Caco-2 (cell line): ENCODE data around the gene ZMYM4. TPM values are rescaled to one million over a fixed set of nuclear protein-coding genes. Genes with fewer than 3 reads are reported as not detected.
A peak's percentile ranks its signal among the peaks of the same experiment; 100 is the strongest.

Experiments
- BruUV-seq: library from RNA; stranded (reverse); fragments of 400-500 nt; replicated peaks from 2 replicates; lab custom pipeline; 2021; lab: Mats Ljungman, UMichigan
- CTCF ChIA-PET: fragments of 300-600 bp; sonication (Branson Sonifier 250); formaldehyde crosslinking; loops from one replicate; lab custom pipeline; 2022; ENCODE audit warnings: antibody characterized with exemption; lab: Charles Lee
- POLR2A ChIA-PET: fragments of 300-600 bp; sonication (Branson Sonifier 250); formaldehyde crosslinking; loops from one replicate; lab custom pipeline; 2022; ENCODE audit warnings: antibody characterized with exemption; lab: Charles Lee
- DNase-seq, 2 experiments: peaks; one replicate each; pipeline versions ENCODE4 v3.0.0 to v3.0.0-alpha.2; 2020 to 2022
- H3K27me3 ChIP-seq: replicated peaks from 2 replicates; pipeline ENCODE4 v1.6.0; 2011; ENCODE audit warnings: low read length; ENCODE audit not compliant: control insufficient read depth, insufficient read depth
- H3K36me3 ChIP-seq: 2 replicates; pipeline ENCODE4 v1.5.1; 2011; ENCODE audit warnings: low read length; ENCODE audit not compliant: control insufficient read depth, insufficient read depth
- H3K4me1 ChIP-seq: fragments of 250-450 bp; sonication (Bioruptor Pico); 2 replicates; pipeline ENCODE4 v1.5.1; 2020; ENCODE audit warnings: mild to moderate bottlenecking
- H3K4me3 ChIP-seq: 2 replicates; pipeline ENCODE4 v1.5.1; 2011; ENCODE audit warnings: low read depth, mild to moderate bottlenecking, control low read depth, low read length
- H3K9me3 ChIP-seq: fragments of 250-450 bp; sonication (Bioruptor Pico); 2 replicates; pipeline ENCODE4 v1.5.1; 2020; ENCODE audit warnings: mild to moderate bottlenecking, moderate library complexity
- H3K27ac Mint-ChIP-seq: one replicate; pipeline ENCODE4 v1.8.0; 2022; ENCODE audit warnings: mixed read lengths; ENCODE audit not compliant: unreplicated experiment
- H3K27me3 Mint-ChIP-seq: one replicate; pipeline ENCODE4 v1.8.0; 2022; ENCODE audit warnings: mixed read lengths; ENCODE audit not compliant: insufficient read depth, unreplicated experiment
- H3K36me3 Mint-ChIP-seq: one replicate; pipeline ENCODE4 v1.8.0; 2022; ENCODE audit warnings: mild to moderate bottlenecking, mixed read lengths; ENCODE audit not compliant: insufficient read depth, unreplicated experiment
- H3K4me1 Mint-ChIP-seq: one replicate; pipeline ENCODE4 v1.8.0; 2022; ENCODE audit warnings: low read depth, mixed read lengths; ENCODE audit not compliant: unreplicated experiment
- H3K4me3 Mint-ChIP-seq: one replicate; pipeline ENCODE4 v1.8.0; 2022; ENCODE audit warnings: mild to moderate bottlenecking, moderate library complexity, mixed read lengths; ENCODE audit not compliant: unreplicated experiment
- H3K9me3 Mint-ChIP-seq: one replicate; pipeline ENCODE4 v1.8.0; 2022; ENCODE audit warnings: mixed read lengths; ENCODE audit not compliant: unreplicated experiment
- CTCF ChIP-seq, 2 experiments: fragments of 200-600 bp in 1 of 2; IDR thresholded peaks; 1 replicate in 1 of 2; 2 replicates in 1 of 2; pipeline versions ENCODE4 v1.5.1 to v1.8.0; 2011 to 2022; ENCODE audit warnings: antibody characterized with exemption in 1 of 2, control low read depth in 1 of 2, inconsistent platforms in 1 of 2, low read depth in 1 of 2, low read length in 1 of 2, mild to moderate bottlenecking in 1 of 2, moderate library complexity in 1 of 2; ENCODE audit not compliant: insufficient read depth in 1 of 2, severe bottlenecking in 1 of 2, unreplicated experiment in 1 of 2
- intact Hi-C: fragments of 100-400 bp; cut with micrococcal nuclease; formaldehyde crosslinking; loops from one replicate; pipeline ENCODE4 v1.10.0; 2022; ENCODE audit not compliant: unreplicated experiment
- total RNA-seq: library from RNA; stranded (reverse); gene quantifications from 2 replicates; pipeline ENCODE4 v1.2.3, GENCODE V29; 2022

ZMYM4 gene
- total RNA-seq, 1 experiment from 2014 or later, result 26.5 TPM

- DNase-seq, result no peak
Observed at GRCh38 chr1:35382107-35382506, 113.6 kb downstream of the ZMYM4 start.

GRCh38 chr1:35386290-35386689 is 117.8 kb downstream of the ZMYM4 start:
- no peak for DNase-seq
- H3K27me3 ChIP-seq, result no peaks in the 10 kb centered on the region
- H3K9me3 ChIP-seq, result no peaks in the 10 kb centered on the region
- ChIA-PET CTCF (no interaction called here), POLR2A (no interaction called here)
- H3K27ac Mint-ChIP-seq, result peak overlapping the region; percentile 33
- H3K36me3 ChIP-seq, result no peaks in the 10 kb centered on the region
- H3K4me3 Mint-ChIP-seq, result no peak overlapping the region
- intact Hi-C loops, result no loop called here
- no TSS peak for BruUV-seq
- no peaks in the 10 kb centered on the region for H3K4me1 Mint-ChIP-seq
- no peaks in the 10 kb centered on the region for H3K4me1 ChIP-seq
- TF ChIP-seq CTCF (IDR thresholded peaks at IDR 0.05; ENCODE audit: insufficient read depth in 1 of 2, low read depth in 1 of 2, low read length in 1 of 2, severe bottlenecking in 1 of 2, unreplicated experiment in 1 of 2), result no peak
- H3K27me3 Mint-ChIP-seq, result no peaks in the 10 kb centered on the region
- peaks cover 10% of the 10 kb centered on the region for H3K36me3 Mint-ChIP-seq
- no peaks in the 10 kb centered on the region for H3K9me3 Mint-ChIP-seq
- H3K4me3 ChIP-seq, result no peak overlapping the region

More at GRCh38 chr1:35382107-35382506, 113.6 kb downstream of the ZMYM4 start:
- H3K4me1 ChIP-seq, result no peaks in the 10 kb centered on the region
- Mint-ChIP-seq H3K27ac (no peak overlapping the region), H3K27me3 (no peaks in the 10 kb centered on the region), H3K9me3 (no peaks in the 10 kb centered on the region), H3K4me3 (no peak overlapping the region), H3K4me1 (no peaks in the 10 kb centered on the region), H3K36me3 (peaks cover 6% of the 10 kb centered on the region)
- H3K36me3 ChIP-seq, result no peaks in the 10 kb centered on the region
- no peaks in the 10 kb centered on the region for H3K27me3 ChIP-seq
- TF ChIP-seq CTCF (IDR thresholded peaks at IDR 0.05; ENCODE audit: insufficient read depth in 1 of 2, low read depth in 1 of 2, low read length in 1 of 2, severe bottlenecking in 1 of 2, unreplicated experiment in 1 of 2), result no peak
- intact Hi-C loops, result no loop called here
- ChIA-PET POLR2A (no interaction called here), CTCF (no interaction called here)
- H3K4me3 ChIP-seq, result no peak overlapping the region
- BruUV-seq, result no TSS peak
- H3K9me3 ChIP-seq, result no peaks in the 10 kb centered on the region

GRCh38 chr1:35386959-35387358 is 118.5 kb downstream of the ZMYM4 start:
- Histone ChIP-seq H3K4me3 (no peak overlapping the region), H3K27me3 (no peaks in the 10 kb centered on the region), H3K4me1 (no peaks in the 10 kb centered on the region), H3K36me3 (no peaks in the 10 kb centered on the region), H3K9me3 (no peaks in the 10 kb centered on the region)
- POLR2A ChIA-PET, result no interaction called here
- Mint-ChIP-seq H3K4me3 (no peak overlapping the region), H3K27me3 (no peaks in the 10 kb centered on the region), H3K36me3 (peaks cover 10% of the 10 kb centered on the region), H3K4me1 (no peaks in the 10 kb centered on the region), H3K27ac (no peak overlapping the region), H3K9me3 (no peaks in the 10 kb centered on the region)
- no peak for DNase-seq
- no TSS peak for BruUV-seq
- TF ChIP-seq CTCF (IDR thresholded peaks at IDR 0.05; ENCODE audit: insufficient read depth in 1 of 2, low read depth in 1 of 2, low read length in 1 of 2, severe bottlenecking in 1 of 2, unreplicated experiment in 1 of 2), result no peak
- CTCF ChIA-PET, result no interaction called here
- intact Hi-C loops, result no loop called here
